GM12878 (cell line): ENCODE data around the gene CFAP57. TPM values are rescaled to one million over a fixed set of nuclear protein-coding genes. Genes with fewer than 3 reads are reported as not detected.

ENCODE experiments used
- ATAC-seq: fragments of 200-7000 bp; cut with Tn5 transposase; 3 replicates; pipeline ENCODE4 v1.9.1; 2020; ENCODE audit warnings: mild to moderate bottlenecking, moderate library complexity
- BruUV-seq: library from RNA; stranded (reverse); fragments of 400-500 nt; replicated peaks from 2 replicates; lab custom pipeline; 2021; lab: Mats Ljungman, UMichigan
- CTCF ChIA-PET: fragments of 300-600 bp; sonication (Branson Sonifier 250); formaldehyde crosslinking; extraction: SDS; loops from one replicate; lab custom pipeline; 2021; ENCODE audit warnings: inconsistent platforms; lab: Yijun Ruan, JAX
- POLR2A ChIA-PET: fragments of 350-600 bp; formaldehyde crosslinking; extraction: SDS; loops from one replicate; lab custom pipeline; 2021; ENCODE audit warnings: inconsistent platforms; lab: Charles Lee
- RAD21 ChIA-PET: fragments of 300-600 bp; sonication (Branson Sonifier 250); formaldehyde crosslinking; loops from one replicate; lab custom pipeline; 2023; ENCODE audit warnings: antibody characterized with exemption; ENCODE audit not compliant: unreplicated experiment; lab: Charles Lee
- SMC1A ChIA-PET: fragments of 300-600 bp; sonication (Branson Sonifier 250); formaldehyde crosslinking; loops from one replicate; lab custom pipeline; 2023; ENCODE audit not compliant: unreplicated experiment, uncharacterized antibody; lab: Charles Lee
- DNase-seq: peaks from one replicate; pipeline ENCODE4 v3.0.0-alpha.2; 2011; ENCODE audit warnings: low read depth, low spot score
- FAIRE-seq: peaks from 3 replicates; lab custom pipeline; 2011; peaks lifted over from hg19 to GRCh38; lab: Jason Lieb, UNC
- H2AFZ ChIP-seq: 2 replicates; pipeline ENCODE4 v1.6.0; 2011; ENCODE audit warnings: low read depth, low read length, control low read depth; ENCODE audit not compliant: control insufficient read depth
- H3K27ac ChIP-seq: 2 replicates; pipeline ENCODE4 v1.5.1; 2011; ENCODE audit warnings: control low read depth; ENCODE audit not compliant: control insufficient read depth, insufficient read depth
- H3K27me3 ChIP-seq, 2 experiments: replicated peaks in 1 of 2; 2 replicates each; pipeline versions ENCODE4 v1.6.0 to v1.6.1; 2011; ENCODE audit warnings: low read length in 1 of 2; ENCODE audit not compliant: control insufficient read depth in 2 of 2, insufficient read depth in 2 of 2
- H3K36me3 ChIP-seq, 2 experiments: 2 replicates each; pipeline ENCODE4 v1.5.1; 2011; ENCODE audit warnings: low read length in 1 of 2; ENCODE audit not compliant: control insufficient read depth in 2 of 2, insufficient read depth in 2 of 2
- H3K4me1 ChIP-seq: 2 replicates; pipeline ENCODE4 v1.6.1; 2011; ENCODE audit warnings: mild to moderate bottlenecking, low read length, moderate library complexity, mixed read lengths; ENCODE audit not compliant: control insufficient read depth, insufficient read depth
- H3K4me2 ChIP-seq: 2 replicates; pipeline ENCODE4 v1.6.0; 2011; ENCODE audit warnings: control low read depth; ENCODE audit not compliant: control insufficient read depth, insufficient read depth
- H3K4me3 ChIP-seq: fragments of 200-600 bp; sonication (generic); 2 replicates; pipeline ENCODE4 v1.5.1; 2016
- H3K79me2 ChIP-seq: 2 replicates; pipeline ENCODE4 v1.6.0; 2011; ENCODE audit warnings: low read length; ENCODE audit not compliant: control insufficient read depth, insufficient read depth
- H3K9ac ChIP-seq: 2 replicates; pipeline ENCODE4 v1.8.0; 2011; ENCODE audit warnings: low read length, control low read depth, mixed read lengths; ENCODE audit not compliant: control insufficient read depth, insufficient read depth
- H3K9me3 ChIP-seq: replicated peaks from 3 replicates; pipeline ENCODE4 v1.5.1; 2011; ENCODE audit warnings: mild to moderate bottlenecking, low read length; ENCODE audit not compliant: control insufficient read depth, insufficient read depth
- H4K20me1 ChIP-seq: 2 replicates; pipeline ENCODE4 v1.6.0; 2011; ENCODE audit not compliant: control insufficient read depth, insufficient read depth
- ATF7 ChIP-seq: fragments of 450-650 bp; IDR thresholded peaks from 2 replicates; pipeline ENCODE4 v1.6.1; 2016; ENCODE audit warnings: low read depth, mild to moderate bottlenecking
- BACH1 ChIP-seq: fragments of 450-650 bp; IDR thresholded peaks from 2 replicates; pipeline ENCODE4 v1.6.1; 2017; ENCODE audit warnings: mild to moderate bottlenecking, borderline replicate concordance
- CEBPZ ChIP-seq: fragments of 150-350 bp; IDR thresholded peaks from 2 replicates; pipeline ENCODE4 v1.6.1; 2016; ENCODE audit warnings: low read depth, low read length
- KAT2A ChIP-seq: conservative IDR thresholded peaks from 2 replicates; pipeline ENCODE4 v1.6.1; 2011; ENCODE audit warnings: low read depth, low read length; ENCODE audit not compliant: control insufficient read depth
- KDM1A ChIP-seq: fragments of 200-600 bp; sonication (generic); IDR thresholded peaks from 2 replicates; pipeline ENCODE4 v1.6.1; 2016; ENCODE audit warnings: borderline replicate concordance
- PAX8 ChIP-seq: fragments of 450-650 bp; IDR thresholded peaks from 2 replicates; pipeline ENCODE4 v1.6.1; 2017; ENCODE audit warnings: mild to moderate bottlenecking, moderate library complexity
- RAD21 ChIP-seq: IDR thresholded peaks from 2 replicates; pipeline ENCODE4 v1.6.1; 2011; ENCODE audit warnings: mild to moderate bottlenecking, low read depth, low read length, moderate library complexity; ENCODE audit not compliant: insufficient read depth
- SMAD5 ChIP-seq: IDR thresholded peaks from 2 replicates; pipeline ENCODE4 v1.6.1; 2016; ENCODE audit warnings: antibody characterized with exemption, low read depth
- SMC3 ChIP-seq: IDR thresholded peaks from 2 replicates; pipeline ENCODE4 v1.6.1; 2011; ENCODE audit warnings: low read length, improper control_type of control experiment, borderline replicate concordance
- TAF1 ChIP-seq: IDR thresholded peaks from 2 replicates; pipeline ENCODE4 v1.6.1; 2011; ENCODE audit warnings: mild to moderate bottlenecking, low read depth, low read length, borderline replicate concordance
- ZBTB40 ChIP-seq: fragments of 450-650 bp; IDR thresholded peaks from 2 replicates; pipeline ENCODE4 v1.6.1; 2016; ENCODE audit warnings: mild to moderate bottlenecking, moderate library complexity, borderline replicate concordance
- ZZZ3 ChIP-seq: IDR thresholded peaks from 2 replicates; pipeline ENCODE4 v1.6.1; 2011; ENCODE audit warnings: low read depth; ENCODE audit not compliant: control insufficient read depth, insufficient read length
- WGBS: methylation state at CpG from one replicate; pipeline ENCODE4 v1.1.6; 2016; ENCODE audit warnings: low lambda C conversion rate; ENCODE audit not compliant: insufficient replicate concordance, insufficient coverage; ENCODE audit errors: missing lambda C conversion rate; 5-methylcytosine and 5-hydroxymethylcytosine counted together
- in situ Hi-C: fragments of 300-500 bp; cut with MboI; formaldehyde crosslinking; loops from 9 replicates; pipeline ENCODE4 v1.14.3; 2018; ENCODE audit warnings: mixed read lengths
- intact Hi-C: fragments of 100-400 bp; cut with micrococcal nuclease; formaldehyde crosslinking; loops from one replicate; pipeline ENCODE4 v1.14.2; 2022; ENCODE audit not compliant: unreplicated experiment
- polyA plus RNA-seq, 11 experiments: library from polyadenylated mRNA; depleted of rRNA in 4 of 11; unstranded in 6 of 11; stranded (reverse) in 5 of 11; fragments of >200 nt; fragmentation: Nextera tagmentation in 4 of 11; fragmentation: Illumina TruSeq in 1 of 11; extraction: Ambion mirVana in 4 of 11; extraction: Trizol in 1 of 11; gene quantifications; 1 replicate in 1 of 11; 2 replicates in 10 of 11; pipeline versions ENCODE4 v1.2.1 to v1.2.3, GENCODE V29; 2011 to 2016; ENCODE audit warnings: inconsistent platforms in 2 of 11, missing spikeins in 2 of 11, low read depth in 1 of 11
- total RNA-seq, 4 experiments: library from RNA; depleted of rRNA in 3 of 4; stranded (reverse); fragments of >200 nt in 3 of 4; fragmentation: Illumina TruSeq in 1 of 4; extraction: Trizol in 1 of 4; gene quantifications; 2 replicates each; pipeline versions ENCODE4 v1.2.1 to v1.2.3, GENCODE V29; 2013 to 2021

The CFAP57 gene
- total and polyA plus RNA-seq, 10 of the 15 experiments (the other 5 are each of a cell fraction or from before 2014, with no cell fraction given), result 0.45 to 4.8 (median 1.3) TPM

- Histone ChIP-seq H3K79me2 (no peaks in the 10 kb centered on the region), H3K4me1 (no peaks in the 10 kb centered on the region), H4K20me1 (no peaks in the 10 kb centered on the region), H3K9me3 (no peaks in the 10 kb centered on the region), H3K27me3 (no peaks in the 10 kb centered on the region), H3K4me2 (no peak overlapping the region), H3K27ac (no peak overlapping the region), H3K4me3 (no peak overlapping the region), H3K36me3 (peaks cover 2 to 4% of the 10 kb centered on the region in 2 experiments; a peak in 2 of 4 replicates), H3K9ac (no peak overlapping the region), H2AFZ (no peak overlapping the region)
- no peak for ATAC-seq
- SMC1A ChIA-PET, result interaction anchor here (0.8 to 1.2 kb wide), 4 partner anchors 8 to 17 kb away, joined by 3 to 4 read pairs (median 3); no protein-coding TSS in a partner anchor
- no TSS peak for BruUV-seq
- in situ Hi-C loops, result no loop called here
- no peak for FAIRE-seq
- CTCF ChIA-PET, result interaction anchor here (1.3 to 1.8 kb wide), 2 partner anchors 9 to 12 kb away, joined by 5 to 7 read pairs; no protein-coding TSS in a partner anchor
- RAD21 ChIA-PET, result no interaction called here
- no peak for DNase-seq
- POLR2A ChIA-PET, result interaction anchor here (0.6 kb wide), 1 partner anchor 139 kb away, joined by 3 read pairs; no protein-coding TSS in a partner anchor
- intact Hi-C loops, result no loop called here
- WGBS, result 71% methylated on average over 7 of the region's 7 CpGs
- no peak for TF ChIP-seq KDM1A
- TF ChIP-seq SMAD5, result no peak
- no peak for TF ChIP-seq ZBTB40
- no peak for TF ChIP-seq TAF1
- TF ChIP-seq PAX8, result no peak
- no peak for TF ChIP-seq SMC3
- TF ChIP-seq CEBPZ, result no peak
- TF ChIP-seq ATF7, result no peak
- no peak for TF ChIP-seq RAD21
- no peak for TF ChIP-seq KAT2A
- TF ChIP-seq ZZZ3, result no peak
- TF ChIP-seq BACH1, result no peak
Measured at GRCh38 chr1:43214501-43215444, 42.6 kb downstream of the CFAP57 start.
